GM23338 (cell line): Measurements from ENCODE around the gene PRPF40B. TPM values are rescaled to one million over a fixed set of nuclear protein-coding genes. Genes with fewer than 3 reads are reported as not detected.

Experiments used
- ATAC-seq: fragments of 200-7000 bp; cut with Tn5 transposase; 3 replicates; pipeline ENCODE4 v1.9.1; 2020
- DNase-seq: peaks from one replicate; pipeline ENCODE4 v3.0.0-alpha.2; 2015; ENCODE audit warnings: low spot score
- H2AFZ ChIP-seq: fragments of 200-600 bp; sonication (generic); 2 replicates; pipeline ENCODE4 v1.8.0; 2016; ENCODE audit warnings: antibody characterized with exemption, mild to moderate bottlenecking, moderate library complexity
- H3F3A ChIP-seq: fragments of 200-600 bp; sonication (generic); replicated peaks from 2 replicates; pipeline ENCODE4 v1.8.0; 2017; ENCODE audit warnings: antibody characterized with exemption, mixed run types, low read depth
- H3K27ac ChIP-seq: fragments of 200-600 bp; sonication (generic); 2 replicates; pipeline ENCODE4 v1.6.1; 2016; ENCODE audit warnings: low read depth
- H3K27me3 ChIP-seq: fragments of 200-600 bp; sonication (generic); 2 replicates; pipeline ENCODE4 v1.8.0; 2016; ENCODE audit warnings: mild to moderate bottlenecking, mixed run types, moderate library complexity; ENCODE audit not compliant: insufficient read depth
- H3K36me3 ChIP-seq: fragments of 200-600 bp; sonication (generic); 2 replicates; pipeline ENCODE4 v1.8.0; 2016; ENCODE audit warnings: mild to moderate bottlenecking; ENCODE audit not compliant: insufficient read depth
- H3K4me1 ChIP-seq: fragments of 200-600 bp; sonication (generic); 2 replicates; pipeline ENCODE4 v1.8.0; 2016; ENCODE audit warnings: mild to moderate bottlenecking, moderate library complexity; ENCODE audit not compliant: insufficient read depth
- H3K4me2 ChIP-seq: fragments of 200-600 bp; sonication (generic); 2 replicates; pipeline ENCODE4 v1.7.1; 2017; ENCODE audit warnings: mixed run types
- H3K4me3 ChIP-seq: fragments of 200-600 bp; sonication (generic); 2 replicates; pipeline ENCODE4 v1.6.1; 2016; ENCODE audit warnings: mixed run types
- H3K79me2 ChIP-seq: fragments of 200-600 bp; sonication (generic); replicated peaks from 2 replicates; pipeline ENCODE4 v1.8.0; 2017; ENCODE audit warnings: mild to moderate bottlenecking; ENCODE audit not compliant: insufficient read depth
- H3K9me2 ChIP-seq: fragments of 200-600 bp; sonication (generic); 2 replicates; pipeline ENCODE4 v1.8.0; 2017; ENCODE audit not compliant: insufficient read depth
- H4K20me1 ChIP-seq: fragments of 200-600 bp; sonication (generic); replicated peaks from 2 replicates; pipeline ENCODE4 v1.8.0; 2017; ENCODE audit warnings: mild to moderate bottlenecking; ENCODE audit not compliant: insufficient read depth
- H3K27ac Mint-ChIP-seq: 2 replicates; pipeline ENCODE4 v1.8.0; 2020; ENCODE audit warnings: inconsistent platforms, mild to moderate bottlenecking, moderate library complexity, mixed read lengths
- H3K27me3 Mint-ChIP-seq: 3 replicates; pipeline ENCODE4 v1.8.0; 2022; ENCODE audit warnings: low read depth, mild to moderate bottlenecking, moderate library complexity, mixed read lengths, inconsistent platforms; ENCODE audit not compliant: insufficient read depth, poor library complexity
- H3K36me3 Mint-ChIP-seq: 3 replicates; pipeline ENCODE4 v1.8.0; 2021; ENCODE audit warnings: low read depth, mild to moderate bottlenecking, inconsistent platforms, moderate library complexity, mixed read lengths
- H3K4me1 Mint-ChIP-seq: 3 replicates; pipeline ENCODE4 v1.8.0; 2020; ENCODE audit warnings: mild to moderate bottlenecking, inconsistent platforms, mixed read lengths
- H3K4me3 Mint-ChIP-seq: 3 replicates; pipeline ENCODE4 v1.8.0; 2021; ENCODE audit warnings: moderate library complexity, mild to moderate bottlenecking, inconsistent platforms, mixed read lengths
- H3K9me3 Mint-ChIP-seq: 3 replicates; pipeline ENCODE4 v1.8.0; 2020; ENCODE audit warnings: moderate library complexity, mild to moderate bottlenecking, inconsistent platforms, mixed read lengths
- CREB1 ChIP-seq: fragments of 250-450 bp; sonication (Bioruptor Pico); IDR thresholded peaks from 2 replicates; pipeline ENCODE4 v1.5.0; 2020; ENCODE audit warnings: low read depth, mild to moderate bottlenecking, moderate library complexity
- EZH2 ChIP-seq: fragments of 200-600 bp; sonication (generic); IDR thresholded peaks from one replicate; pipeline ENCODE4 v1.8.0; 2017; ENCODE audit warnings: antibody characterized with exemption, mild to moderate bottlenecking, low read depth; ENCODE audit not compliant: unreplicated experiment
- EZH2phosphoT487 ChIP-seq: fragments of 200-600 bp; sonication (generic); IDR thresholded peaks from one replicate; pipeline ENCODE4 v1.8.1; 2018; ENCODE audit warnings: antibody characterized with exemption; ENCODE audit not compliant: unreplicated experiment
- JUNB ChIP-seq: IDR thresholded peaks from one replicate; pipeline ENCODE4 v1.6.1; 2016; ENCODE audit warnings: antibody characterized with exemption; ENCODE audit not compliant: unreplicated experiment
- NANOG ChIP-seq: IDR thresholded peaks from 2 replicates; pipeline ENCODE4 v1.6.1; 2016; ENCODE audit warnings: antibody characterized with exemption, borderline replicate concordance
- POLR2AphosphoS5 ChIP-seq: IDR thresholded peaks from 2 replicates; pipeline ENCODE4 v1.6.1; 2016; ENCODE audit warnings: antibody characterized with exemption, low read depth
- STAT1 ChIP-seq: IDR thresholded peaks from one replicate; pipeline ENCODE4 v1.6.1; 2016; ENCODE audit warnings: antibody characterized with exemption; ENCODE audit not compliant: unreplicated experiment
- ZNF114 ChIP-seq: fragments of 250-450 bp; sonication (Bioruptor Pico); IDR thresholded peaks from 2 replicates; pipeline ENCODE4 v1.5.0; 2020; ENCODE audit warnings: mild to moderate bottlenecking, moderate library complexity
- ZNF331 ChIP-seq: fragments of 250-450 bp; sonication (Bioruptor Pico); IDR thresholded peaks from 2 replicates; pipeline ENCODE4 v1.5.0; 2020; ENCODE audit warnings: low read depth, mild to moderate bottlenecking, moderate library complexity
- polyA plus RNA-seq: library from polyadenylated mRNA; unstranded; fragments of >200 nt; fragmentation: Nextera tagmentation; extraction: Ambion mirVana; gene quantifications from 2 replicates; pipeline ENCODE4 v1.2.1, GENCODE V29; 2016
- total RNA-seq: library from RNA; depleted of rRNA; stranded (reverse); fragments of >200 nt; shearing (Covaris generic); gene quantifications from 2 replicates; pipeline ENCODE4 v1.2.3, GENCODE V29; 2014
- TF ChIP-seq, protein P1 (sequence below): IDR thresholded peaks from one replicate; pipeline ENCODE4 v1.6.1; 2018; ENCODE audit warnings: antibody characterized with exemption; ENCODE audit not compliant: unreplicated experiment
- TF ChIP-seq, protein P2 (sequence below): IDR thresholded peaks from 2 replicates; pipeline ENCODE4 v1.6.1; 2016; ENCODE audit warnings: antibody characterized with exemption
- TF ChIP-seq, protein P3 (sequence below), 2 experiments: fragments of 200-600 bp in 1 of 2; sonication (generic) in 1 of 2; conservative IDR thresholded peaks; 2 replicates each; pipeline versions ENCODE4 v1.5.1 to v1.6.1; 2016 to 2017; ENCODE audit warnings: antibody characterized with exemption in 2 of 2, low read depth in 2 of 2, mild to moderate bottlenecking in 2 of 2, moderate library complexity in 1 of 2

The PRPF40B gene
- total and polyA plus RNA-seq, 2 experiments from 2014 or later = 17.9 to 19.0 TPM

DNA sequence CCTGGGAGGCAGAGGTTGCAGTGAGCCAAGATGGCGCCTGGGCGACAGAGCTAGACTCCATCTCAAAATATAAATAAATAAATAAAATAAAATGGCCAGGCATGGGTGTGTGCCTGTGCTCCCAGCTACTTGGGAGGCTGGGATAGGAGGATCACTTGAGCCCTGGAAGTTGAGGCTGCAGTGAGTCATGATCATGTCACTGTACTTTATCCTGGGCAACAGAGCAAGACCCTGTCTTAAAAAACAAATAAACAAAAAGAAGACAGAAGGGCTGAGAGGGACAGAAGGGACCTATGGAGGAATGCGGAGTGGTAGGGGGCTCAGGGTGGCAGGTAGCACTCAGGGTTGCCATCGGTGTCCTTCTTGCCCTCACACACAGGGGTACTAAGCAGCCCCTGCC, 40.8 kb downstream of the PRPF40B start (continued):
- TF ChIP-seq, protein P1, sequence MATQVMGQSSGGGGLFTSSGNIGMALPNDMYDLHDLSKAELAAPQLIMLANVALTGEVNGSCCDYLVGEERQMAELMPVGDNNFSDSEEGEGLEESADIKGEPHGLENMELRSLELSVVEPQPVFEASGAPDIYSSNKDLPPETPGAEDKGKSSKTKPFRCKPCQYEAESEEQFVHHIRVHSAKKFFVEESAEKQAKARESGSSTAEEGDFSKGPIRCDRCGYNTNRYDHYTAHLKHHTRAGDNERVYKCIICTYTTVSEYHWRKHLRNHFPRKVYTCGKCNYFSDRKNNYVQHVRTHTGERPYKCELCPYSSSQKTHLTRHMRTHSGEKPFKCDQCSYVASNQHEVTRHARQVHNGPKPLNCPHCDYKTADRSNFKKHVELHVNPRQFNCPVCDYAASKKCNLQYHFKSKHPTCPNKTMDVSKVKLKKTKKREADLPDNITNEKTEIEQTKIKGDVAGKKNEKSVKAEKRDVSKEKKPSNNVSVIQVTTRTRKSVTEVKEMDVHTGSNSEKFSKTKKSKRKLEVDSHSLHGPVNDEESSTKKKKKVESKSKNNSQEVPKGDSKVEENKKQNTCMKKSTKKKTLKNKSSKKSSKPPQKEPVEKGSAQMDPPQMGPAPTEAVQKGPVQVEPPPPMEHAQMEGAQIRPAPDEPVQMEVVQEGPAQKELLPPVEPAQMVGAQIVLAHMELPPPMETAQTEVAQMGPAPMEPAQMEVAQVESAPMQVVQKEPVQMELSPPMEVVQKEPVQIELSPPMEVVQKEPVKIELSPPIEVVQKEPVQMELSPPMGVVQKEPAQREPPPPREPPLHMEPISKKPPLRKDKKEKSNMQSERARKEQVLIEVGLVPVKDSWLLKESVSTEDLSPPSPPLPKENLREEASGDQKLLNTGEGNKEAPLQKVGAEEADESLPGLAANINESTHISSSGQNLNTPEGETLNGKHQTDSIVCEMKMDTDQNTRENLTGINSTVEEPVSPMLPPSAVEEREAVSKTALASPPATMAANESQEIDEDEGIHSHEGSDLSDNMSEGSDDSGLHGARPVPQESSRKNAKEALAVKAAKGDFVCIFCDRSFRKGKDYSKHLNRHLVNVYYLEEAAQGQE = no peak
- no peak for TF ChIP-seq STAT1
- TF ChIP-seq EZH2phosphoT487 = no peak
- no peak for TF ChIP-seq EZH2
- no peak for TF ChIP-seq ZNF114 (CRISPR knock-in tag)
- TF ChIP-seq, protein P2, sequence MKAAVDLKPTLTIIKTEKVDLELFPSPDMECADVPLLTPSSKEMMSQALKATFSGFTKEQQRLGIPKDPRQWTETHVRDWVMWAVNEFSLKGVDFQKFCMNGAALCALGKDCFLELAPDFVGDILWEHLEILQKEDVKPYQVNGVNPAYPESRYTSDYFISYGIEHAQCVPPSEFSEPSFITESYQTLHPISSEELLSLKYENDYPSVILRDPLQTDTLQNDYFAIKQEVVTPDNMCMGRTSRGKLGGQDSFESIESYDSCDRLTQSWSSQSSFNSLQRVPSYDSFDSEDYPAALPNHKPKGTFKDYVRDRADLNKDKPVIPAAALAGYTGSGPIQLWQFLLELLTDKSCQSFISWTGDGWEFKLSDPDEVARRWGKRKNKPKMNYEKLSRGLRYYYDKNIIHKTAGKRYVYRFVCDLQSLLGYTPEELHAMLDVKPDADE = no peak
- TF ChIP-seq ZNF331 (CRISPR knock-in tag) = no peak
- no peak for TF ChIP-seq NANOG
- no peak for TF ChIP-seq CREB1 (CRISPR knock-in tag)

DNA sequence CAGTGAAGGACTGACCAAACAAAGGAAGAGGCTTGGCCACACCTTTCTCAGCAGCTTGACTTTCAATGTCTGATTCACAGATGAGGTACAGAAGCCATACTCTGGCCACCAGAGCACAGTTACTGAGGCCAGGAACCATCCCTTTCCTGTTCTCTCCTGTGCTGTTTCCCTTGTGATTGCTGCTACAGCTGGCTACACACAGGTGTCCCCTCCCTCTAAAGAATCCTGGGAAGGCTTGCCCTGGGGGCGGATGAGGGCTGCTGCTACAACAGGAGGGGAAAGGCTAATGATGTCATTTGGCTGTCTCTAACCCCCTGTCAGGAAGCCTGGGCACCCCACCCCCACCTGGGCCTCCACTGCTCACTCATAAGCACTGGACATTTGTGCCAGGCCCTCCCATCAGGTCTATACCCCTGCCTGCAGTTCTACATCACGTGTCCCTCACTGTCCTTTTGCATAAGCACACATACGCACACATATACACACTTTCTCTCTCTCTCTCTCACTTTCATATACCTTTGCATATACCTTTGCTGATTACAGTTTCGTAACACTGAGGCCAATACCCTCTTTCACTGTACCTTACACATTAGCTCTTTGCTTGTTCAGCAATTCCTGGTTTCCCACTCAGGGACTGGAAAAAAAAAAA, 41.4 kb downstream of the PRPF40B start:
- no peak overlapping the region for H2AFZ ChIP-seq
- H3K27ac ChIP-seq = no peak overlapping the region
- Mint-ChIP-seq H3K4me1 (peaks cover 24% of the 10 kb centered on the region), H3K27me3 (no peaks in the 10 kb centered on the region), H3K4me3 (no peak overlapping the region), H3K36me3 (peaks cover 26% of the 10 kb centered on the region), H3K9me3 (no peaks in the 10 kb centered on the region), H3K27ac (no peak overlapping the region)
- DNase-seq = no peak
- no peak for ATAC-seq
- H3F3A ChIP-seq = no peaks in the 10 kb centered on the region
- peaks cover 10% of the 10 kb centered on the region; the same call in 1 of the 2 replicates for H4K20me1 ChIP-seq
- H3K4me2 ChIP-seq = no peak overlapping the region
- peaks cover 17% of the 10 kb centered on the region for H3K4me1 ChIP-seq
- no peaks in the 10 kb centered on the region for H3K27me3 ChIP-seq
- H3K36me3 ChIP-seq = peaks cover 10% of the 10 kb centered on the region
- H3K9me2 ChIP-seq = 0 out of 2 replicates have a peak, but pooled peaks cover 5% of the 10 kb centered on the region
- 0 out of 2 replicates have a peak, but pooled peaks cover under 1% of the 10 kb centered on the region for H3K79me2 ChIP-seq
- H3K4me3 ChIP-seq = no peak overlapping the region
- TF ChIP-seq, protein P1 = no peak
- no peak for TF ChIP-seq NANOG
- TF ChIP-seq ZNF114 (CRISPR knock-in tag) = no peak
- TF ChIP-seq EZH2phosphoT487 = no peak
- TF ChIP-seq, protein P3, sequence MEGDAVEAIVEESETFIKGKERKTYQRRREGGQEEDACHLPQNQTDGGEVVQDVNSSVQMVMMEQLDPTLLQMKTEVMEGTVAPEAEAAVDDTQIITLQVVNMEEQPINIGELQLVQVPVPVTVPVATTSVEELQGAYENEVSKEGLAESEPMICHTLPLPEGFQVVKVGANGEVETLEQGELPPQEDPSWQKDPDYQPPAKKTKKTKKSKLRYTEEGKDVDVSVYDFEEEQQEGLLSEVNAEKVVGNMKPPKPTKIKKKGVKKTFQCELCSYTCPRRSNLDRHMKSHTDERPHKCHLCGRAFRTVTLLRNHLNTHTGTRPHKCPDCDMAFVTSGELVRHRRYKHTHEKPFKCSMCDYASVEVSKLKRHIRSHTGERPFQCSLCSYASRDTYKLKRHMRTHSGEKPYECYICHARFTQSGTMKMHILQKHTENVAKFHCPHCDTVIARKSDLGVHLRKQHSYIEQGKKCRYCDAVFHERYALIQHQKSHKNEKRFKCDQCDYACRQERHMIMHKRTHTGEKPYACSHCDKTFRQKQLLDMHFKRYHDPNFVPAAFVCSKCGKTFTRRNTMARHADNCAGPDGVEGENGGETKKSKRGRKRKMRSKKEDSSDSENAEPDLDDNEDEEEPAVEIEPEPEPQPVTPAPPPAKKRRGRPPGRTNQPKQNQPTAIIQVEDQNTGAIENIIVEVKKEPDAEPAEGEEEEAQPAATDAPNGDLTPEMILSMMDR (conservative IDR thresholded peaks at IDR 0.05; ENCODE audit: low read depth in 2 of 2) = no peak
- TF ChIP-seq JUNB = no peak
- no peak for TF ChIP-seq POLR2AphosphoS5
